Superior temporal gyrus (tissue), 1 donor: ENCODE results near the gene ADD2.
"Not testable (repeated sequence)": the region's sequence is repeated elsewhere in the genome, so short reads cannot be mapped to it uniquely, and the experiment has no call there.

Source experiments
- DNase-seq: peaks from one replicate; pipeline ENCODE4 v3.0.0-alpha.2; 2016; ENCODE audit errors: extremely low spot score

Gene ADD2

GRCh38 chr2:70751881-70752280 lies 16.1 kb downstream of the ADD2 start:
- DNase-seq, result no peak

- no peak for DNase-seq
Measured at GRCh38 chr2:70750320-70750719, 17.7 kb downstream of the ADD2 start.

- DNase-seq, result no peak
Measured at GRCh38 chr2:70748002-70748784, 19.8 kb downstream of the ADD2 start.

DNA sequence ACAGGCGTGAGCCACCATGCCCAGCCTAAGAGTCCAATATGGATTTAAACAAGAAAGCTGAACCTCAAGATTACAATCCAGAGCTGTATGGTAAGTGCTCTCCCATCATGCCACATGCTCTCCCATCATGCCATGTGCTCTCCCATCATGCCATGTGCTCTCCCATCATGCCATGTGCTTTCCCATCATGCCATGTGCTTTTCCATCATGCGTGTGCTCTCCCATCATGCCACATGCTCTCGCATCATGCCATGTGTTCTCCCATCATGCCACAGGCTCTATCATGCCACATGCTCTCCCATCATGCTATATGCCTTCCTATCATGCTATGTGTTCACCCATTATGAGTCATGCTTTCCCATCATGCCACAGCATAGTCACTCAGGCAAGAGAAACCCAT lies 20.7 kb downstream of the ADD2 start:
- DNase-seq, result no peak

DNA sequence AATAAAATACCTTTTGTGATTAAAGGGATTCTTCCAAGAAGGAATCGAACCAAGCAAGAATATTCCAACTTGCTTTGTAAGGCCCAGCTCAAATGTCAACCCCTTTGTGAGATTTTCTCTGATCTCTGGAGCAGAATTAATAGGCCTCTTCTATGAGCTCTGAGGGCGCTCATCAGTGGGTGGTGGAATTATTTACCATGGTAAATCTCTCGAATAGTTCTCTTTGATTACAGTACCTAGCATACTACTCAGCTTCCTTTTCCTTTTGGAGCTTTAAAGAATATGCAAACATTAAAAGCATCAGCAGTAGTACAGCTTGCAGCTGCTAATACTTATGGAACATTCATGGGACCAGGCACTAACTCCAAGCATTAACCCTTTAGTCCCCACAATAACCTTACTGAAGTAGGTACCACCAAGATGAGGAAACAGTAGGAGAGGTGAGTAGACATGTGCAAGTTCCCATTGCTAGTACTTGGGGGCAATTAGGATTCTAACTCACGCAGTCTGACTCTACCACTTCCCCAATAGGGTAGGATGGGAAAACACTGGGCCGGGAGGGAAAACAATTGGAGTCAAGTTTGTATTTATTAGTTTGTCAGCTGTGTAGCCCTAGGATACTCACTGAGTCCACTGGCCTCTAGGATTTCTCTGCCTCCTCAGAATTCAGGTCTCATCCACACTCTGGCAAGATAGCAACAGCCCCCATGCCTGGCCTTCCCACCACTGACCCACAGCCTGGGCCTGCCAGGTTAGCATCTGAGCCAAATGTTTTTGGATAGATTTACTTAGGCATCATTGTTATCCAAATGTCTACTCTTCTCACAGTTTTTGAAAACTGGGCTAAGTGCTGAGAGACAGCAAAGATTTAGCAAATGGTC lies 21.7 kb downstream of the ADD2 start:
- no peak for DNase-seq

DNA sequence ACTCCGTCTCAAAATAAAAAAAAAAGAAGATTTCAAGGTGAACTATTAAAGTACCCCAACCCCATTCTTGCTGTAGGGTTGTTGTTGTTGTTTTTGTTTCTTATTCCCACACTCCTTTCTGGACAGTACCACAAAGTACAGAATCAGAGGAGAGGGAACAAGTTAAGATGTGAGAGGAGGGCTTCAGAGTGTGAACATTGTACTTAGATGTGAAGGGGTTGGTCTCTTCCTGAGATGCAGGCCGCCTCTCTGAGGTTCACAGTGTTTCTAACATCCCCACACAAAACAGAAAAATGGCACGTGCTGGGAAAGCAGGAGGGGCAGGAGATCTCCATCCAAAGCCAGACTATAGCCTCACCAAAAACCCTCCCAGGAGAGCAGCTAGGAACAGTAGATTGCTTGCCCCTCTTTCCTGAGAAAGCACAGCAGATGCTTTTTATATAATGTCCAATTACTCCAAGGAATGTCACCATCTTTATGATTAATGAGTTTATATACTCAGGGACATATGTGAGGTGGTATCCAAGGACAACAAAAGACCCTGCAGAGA lies 22.6 kb downstream of the ADD2 start:
- no peak for DNase-seq

- DNase-seq, result no peak
Measured at GRCh38 chr2:70744397-70744796, 23.6 kb downstream of the ADD2 start.

DNA sequence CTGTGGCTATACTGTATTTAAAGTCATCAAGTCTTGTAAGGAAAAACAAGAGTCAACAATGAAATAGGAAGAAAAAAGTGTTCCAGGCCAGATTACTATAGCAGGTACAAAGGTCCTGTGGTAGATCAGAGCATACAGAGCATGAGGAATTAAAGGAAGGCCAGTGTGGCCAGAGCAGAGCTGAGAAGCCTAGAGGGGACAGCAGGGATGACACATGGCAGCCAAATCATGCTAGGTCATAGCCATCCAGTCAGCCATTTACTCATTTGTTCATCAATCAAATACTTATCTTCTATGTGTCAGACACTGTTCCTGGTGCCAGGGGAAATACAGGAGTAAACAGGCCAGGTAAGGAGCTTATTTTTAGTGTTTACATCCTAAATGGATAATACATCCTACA lies 24.3 kb downstream of the ADD2 start:
- no peak for DNase-seq

DNA sequence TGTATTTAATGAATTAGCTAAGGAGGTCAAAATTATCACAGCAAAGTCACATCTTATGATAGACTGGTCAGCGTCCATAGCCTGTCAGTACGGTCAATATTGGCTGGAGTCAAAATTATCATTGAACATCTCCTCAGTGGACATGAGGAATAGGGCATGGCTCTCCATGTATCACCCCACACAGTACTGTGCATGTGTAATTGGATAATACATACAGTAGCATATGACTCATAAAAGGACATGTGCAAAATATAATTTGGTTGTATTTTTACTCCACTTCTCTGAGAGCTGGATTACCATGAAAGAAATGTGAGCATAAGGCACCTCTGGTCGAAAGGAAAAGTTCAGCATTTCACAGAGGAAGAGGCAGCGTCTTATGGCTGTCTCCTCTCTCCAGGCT lies 24.9 kb downstream of the ADD2 start:
- no peak for DNase-seq

GRCh38 chr2:70739492-70739891 lies 28.5 kb downstream of the ADD2 start:
- not testable (repeated sequence) for DNase-seq

DNA sequence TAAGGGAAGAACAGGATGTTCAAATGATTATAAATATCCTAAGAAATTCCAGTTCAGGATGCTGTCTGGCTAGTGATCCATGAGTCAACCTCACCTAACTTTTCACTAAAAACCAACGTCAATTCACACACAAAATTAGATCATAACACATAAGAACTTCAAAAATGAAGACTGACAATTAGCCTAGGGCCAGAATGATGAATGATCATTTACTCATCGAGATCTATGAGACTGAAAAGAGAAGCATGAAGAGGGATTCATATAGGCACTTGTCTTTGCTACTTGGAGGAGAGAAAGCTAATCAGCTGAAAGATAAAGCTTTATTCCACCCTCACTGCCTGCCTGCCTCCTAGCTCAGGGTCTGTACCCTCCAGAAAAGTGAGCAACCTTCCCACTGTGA lies 29.8 kb downstream of the ADD2 start:
- DNase-seq, result no peak

DNA sequence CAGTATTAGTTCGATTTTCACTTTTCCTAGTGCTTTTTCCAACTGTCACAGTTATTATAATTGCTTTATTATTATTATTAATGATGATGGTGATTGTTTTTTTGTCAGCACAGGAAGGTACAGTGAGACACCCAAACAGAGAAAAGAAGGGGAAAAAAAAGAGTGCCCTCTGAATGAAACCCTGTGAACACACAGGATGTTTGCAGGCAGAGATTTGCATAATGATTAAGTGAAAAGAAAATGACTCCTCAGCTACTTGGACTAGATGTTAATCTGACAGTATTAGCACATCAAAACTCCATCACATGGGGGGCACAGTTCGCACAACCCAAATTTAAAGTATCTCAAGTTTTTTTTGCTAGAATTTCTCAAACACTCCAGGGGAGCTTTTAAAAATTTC lies 32.9 kb downstream of the ADD2 start:
- no peak for DNase-seq

DNA sequence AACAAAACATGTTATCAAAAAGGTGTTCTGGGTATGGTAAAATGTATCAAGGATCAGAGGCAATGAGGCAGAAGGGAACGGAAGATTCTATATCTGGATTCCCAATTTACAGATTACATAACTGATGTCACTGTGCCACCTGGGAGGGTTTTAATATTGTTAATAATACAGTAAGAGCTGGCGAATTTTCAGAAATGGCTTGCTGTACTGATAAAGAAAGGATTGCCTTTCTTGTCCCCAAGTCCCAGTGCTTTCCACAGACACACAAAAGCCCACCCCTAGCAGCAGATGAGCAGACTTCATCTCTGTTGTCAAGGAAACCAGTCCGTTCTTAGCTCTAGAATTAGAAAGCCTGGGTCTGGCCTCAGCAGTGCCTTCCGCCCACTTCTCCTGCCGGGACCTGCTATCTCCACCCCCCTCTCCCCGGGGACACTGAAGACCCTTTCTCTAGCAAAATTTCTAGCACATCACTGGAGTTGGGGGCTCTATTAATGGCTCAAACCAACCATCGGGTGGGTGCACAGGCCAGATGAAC lies 34.3 kb downstream of the ADD2 start:
- no peak for DNase-seq

DNA sequence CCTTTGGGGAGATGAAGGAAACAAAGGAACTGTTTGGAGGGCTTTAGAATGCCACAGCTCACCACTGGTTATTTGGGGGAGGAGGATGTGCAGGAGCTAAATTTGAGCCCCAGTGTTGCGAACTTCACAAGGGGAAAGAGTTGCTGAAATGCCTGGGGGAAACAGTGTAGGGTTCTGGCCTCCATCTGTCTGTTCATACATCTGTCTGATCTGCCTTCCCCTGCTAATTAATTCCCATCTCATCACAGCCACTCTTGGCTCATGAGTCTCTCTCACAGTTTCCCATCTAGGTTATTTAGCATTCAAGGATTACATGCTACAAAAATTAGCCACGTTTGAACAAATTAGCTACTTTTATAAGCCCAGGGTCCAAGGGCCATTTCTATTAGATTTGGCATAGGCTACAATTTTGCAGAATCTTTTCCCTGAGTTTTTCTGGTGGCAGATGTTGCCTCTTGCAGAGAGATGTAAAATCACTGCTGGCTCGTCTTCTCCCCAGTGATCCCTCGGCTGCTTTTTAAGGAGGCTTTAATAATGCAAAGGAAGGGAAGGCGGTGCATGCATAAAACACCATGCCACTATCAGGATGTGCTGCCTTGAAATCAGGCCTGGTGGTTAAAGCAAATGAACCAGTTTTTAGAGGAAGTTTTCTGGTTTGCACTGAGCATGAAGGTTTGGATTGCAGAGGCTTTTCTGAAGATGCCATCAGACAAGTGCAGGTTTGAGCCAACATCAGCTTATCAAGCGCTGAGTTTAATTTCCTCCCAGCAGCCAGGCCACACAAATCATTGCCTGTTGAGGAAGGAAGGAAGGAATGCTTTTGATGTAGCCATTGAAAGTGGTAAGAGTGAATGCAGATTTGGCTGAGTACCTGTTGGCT lies 35.0 kb downstream of the ADD2 start:
- no peak for DNase-seq

- no peak for DNase-seq
Measured at GRCh38 chr2:70730730-70731129, 37.3 kb downstream of the ADD2 start.

GRCh38 chr2:70729647-70730046 lies 38.4 kb downstream of the ADD2 start:
- DNase-seq, result no peak

- DNase-seq, result no peak
Measured at GRCh38 chr2:70728128-70728527, 39.9 kb downstream of the ADD2 start.

- DNase-seq, result no peak
Measured at GRCh38 chr2:70726947-70727725, 40.9 kb downstream of the ADD2 start.

DNA sequence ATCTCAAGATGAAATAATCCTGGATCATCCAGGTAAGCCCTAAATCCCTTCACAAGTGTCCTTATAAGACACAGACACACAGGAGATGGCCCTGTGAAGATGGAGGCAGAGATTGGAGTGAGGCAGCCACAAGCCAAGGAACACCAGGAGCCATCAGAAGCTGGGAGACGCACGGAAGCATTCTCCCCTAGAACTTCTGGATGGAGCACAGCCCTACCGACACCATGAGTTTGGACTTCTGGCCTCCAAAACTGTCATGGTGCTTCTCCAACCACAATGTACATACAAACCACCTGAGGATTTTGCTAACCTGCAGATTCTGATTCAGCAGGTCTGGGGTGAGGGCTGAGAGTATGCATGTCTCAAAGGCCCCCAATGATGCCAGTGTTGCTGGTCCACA lies 42.5 kb downstream of the ADD2 start:
- no peak for DNase-seq

- DNase-seq, result no peak
Measured at GRCh38 chr2:70724366-70724765, 43.6 kb downstream of the ADD2 start.
